ENCODE measurements around the gene FGF23.

- TF ChIP-seq RAD21 (conservative IDR thresholded peaks at IDR 0.05) (no peak), EP300 (conservative IDR thresholded peaks at IDR 0.05; ENCODE audit: poor library complexity, severe bottlenecking) (no peak), EZH2 (IDR thresholded peaks at IDR 0.05; ENCODE audit: borderline replicate concordance, insufficient read depth, low read length, poor library complexity, severe bottlenecking) (no peak), POLR2AphosphoS5 (IDR thresholded peaks at IDR 0.05) (no peak), MXI1 (conservative IDR thresholded peaks at IDR 0.05; ENCODE audit: poor library complexity, severe bottlenecking) (no peak)
- TF ChIP-seq, protein P1, sequence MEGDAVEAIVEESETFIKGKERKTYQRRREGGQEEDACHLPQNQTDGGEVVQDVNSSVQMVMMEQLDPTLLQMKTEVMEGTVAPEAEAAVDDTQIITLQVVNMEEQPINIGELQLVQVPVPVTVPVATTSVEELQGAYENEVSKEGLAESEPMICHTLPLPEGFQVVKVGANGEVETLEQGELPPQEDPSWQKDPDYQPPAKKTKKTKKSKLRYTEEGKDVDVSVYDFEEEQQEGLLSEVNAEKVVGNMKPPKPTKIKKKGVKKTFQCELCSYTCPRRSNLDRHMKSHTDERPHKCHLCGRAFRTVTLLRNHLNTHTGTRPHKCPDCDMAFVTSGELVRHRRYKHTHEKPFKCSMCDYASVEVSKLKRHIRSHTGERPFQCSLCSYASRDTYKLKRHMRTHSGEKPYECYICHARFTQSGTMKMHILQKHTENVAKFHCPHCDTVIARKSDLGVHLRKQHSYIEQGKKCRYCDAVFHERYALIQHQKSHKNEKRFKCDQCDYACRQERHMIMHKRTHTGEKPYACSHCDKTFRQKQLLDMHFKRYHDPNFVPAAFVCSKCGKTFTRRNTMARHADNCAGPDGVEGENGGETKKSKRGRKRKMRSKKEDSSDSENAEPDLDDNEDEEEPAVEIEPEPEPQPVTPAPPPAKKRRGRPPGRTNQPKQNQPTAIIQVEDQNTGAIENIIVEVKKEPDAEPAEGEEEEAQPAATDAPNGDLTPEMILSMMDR (IDR thresholded peaks at IDR 0.05; ENCODE audit: poor library complexity, severe bottlenecking), result no peak
Measured at GRCh38 chr12:4412465-4412864, 33.0 kb upstream of the FGF23 start.

All from neural cell (in vitro differentiated cells).